HG03520 (cell line): Measurements from ENCODE around the gene ACE2.

Experiments
- ATAC-seq: cut with Tn5 transposase; IDR thresholded peaks from one replicate; pipeline ENCODE4 v1.9.1; 2021; ENCODE audit warnings: mild to moderate bottlenecking, moderate library complexity; ENCODE audit not compliant: unreplicated experiment

ACE2 gene

GRCh38 chrX:15512401-15512965 is 88.3 kb downstream of the ACE2 start:
- ATAC-seq = no peak

- no peak for ATAC-seq
These were observed 89.2 kb downstream of the ACE2 start for GRCh38 chrX:15511563-15511962.
